HFFc6 (cell line): Measurements from ENCODE around the gene SNED1. TPM values are rescaled to one million over a fixed set of nuclear protein-coding genes. Genes with fewer than 3 reads are reported as not detected.

Experiments
- DNase-seq: peaks from one replicate; pipeline ENCODE4 v3.0.0-alpha.2; 2018
- H3K27ac Mint-ChIP-seq: 2 replicates; pipeline ENCODE4 v1.8.0; 2020; ENCODE audit warnings: mild to moderate bottlenecking, mixed read lengths
- H3K27me3 Mint-ChIP-seq: 2 replicates; pipeline ENCODE4 v1.8.0; 2021; ENCODE audit warnings: mild to moderate bottlenecking, moderate library complexity, mixed read lengths; ENCODE audit not compliant: insufficient read depth
- H3K36me3 Mint-ChIP-seq: 2 replicates; pipeline ENCODE4 v1.8.0; 2021; ENCODE audit warnings: low read depth, mixed read lengths
- H3K4me1 Mint-ChIP-seq: 2 replicates; pipeline ENCODE4 v1.8.0; 2020; ENCODE audit warnings: low read depth, mixed read lengths
- H3K4me3 Mint-ChIP-seq: 2 replicates; pipeline ENCODE4 v1.8.0; 2020; ENCODE audit warnings: mild to moderate bottlenecking, moderate library complexity, mixed read lengths
- H3K9me3 Mint-ChIP-seq: 2 replicates; pipeline ENCODE4 v1.8.0; 2020; ENCODE audit warnings: mild to moderate bottlenecking, mixed read lengths
- CTCF ChIP-seq: fragments of 200-600 bp; sonication (generic); IDR thresholded peaks from 2 replicates; pipeline ENCODE4 v1.5.0; 2021; ENCODE audit warnings: antibody characterized with exemption, mild to moderate bottlenecking
- total RNA-seq, 6 experiments: library from RNA; stranded (reverse); fragmentation: NEBNext Ultra II Directional; extraction: Animal tissue kit (Norgen Biotek cat#: 25700); gene quantifications; 2 replicates in 1 of 6; 3 replicates in 5 of 6; pipeline ENCODE4 v1.2.3, GENCODE V29; 2021

SNED1 gene
- total RNA-seq, 6 experiments from 2014 or later: 1.2 to 2.1 (median 1.6) TPM

GRCh38 chr2:240965296-240965904, 33.0 kb upstream of the SNED1 start:
- Mint-ChIP-seq H3K4me1 (no peaks in the 10 kb centered on the region), H3K27me3 (peaks cover 8% of the 10 kb centered on the region), H3K36me3 (no peaks in the 10 kb centered on the region; the same call in 1 of the 2 replicates), H3K27ac (no peak overlapping the region), H3K9me3 (no peaks in the 10 kb centered on the region), H3K4me3 (no peak overlapping the region)
- DNase-seq: no peak
- TF ChIP-seq CTCF: no peak

- Mint-ChIP-seq H3K4me1 (no peaks in the 10 kb centered on the region), H3K27ac (no peak overlapping the region), H3K36me3 (no peaks in the 10 kb centered on the region; the same call in 1 of the 2 replicates), H3K27me3 (peaks cover 12% of the 10 kb centered on the region), H3K4me3 (no peak overlapping the region), H3K9me3 (no peaks in the 10 kb centered on the region)
- no peak for TF ChIP-seq CTCF
- DNase-seq: no peak
Measured at GRCh38 chr2:240965905-240966456, 32.4 kb upstream of the SNED1 start.

- no peak overlapping the region for H3K4me3 Mint-ChIP-seq
- TF ChIP-seq CTCF: no peak
- H3K4me1 Mint-ChIP-seq: no peaks in the 10 kb centered on the region
- H3K27me3 Mint-ChIP-seq: peaks cover 13% of the 10 kb centered on the region
- H3K27ac Mint-ChIP-seq: no peak overlapping the region
- H3K9me3 Mint-ChIP-seq: no peaks in the 10 kb centered on the region
- H3K36me3 Mint-ChIP-seq: no peaks in the 10 kb centered on the region; the same call in 1 of the 2 replicates
- no peak for DNase-seq
Measured at GRCh38 chr2:240966457-240966905, 31.9 kb upstream of the SNED1 start.

- no peak overlapping the region for H3K4me3 Mint-ChIP-seq
- peaks cover 18% of the 10 kb centered on the region for H3K27me3 Mint-ChIP-seq
- no peaks in the 10 kb centered on the region for H3K4me1 Mint-ChIP-seq
- H3K36me3 Mint-ChIP-seq: no peaks in the 10 kb centered on the region; the same call in 1 of the 2 replicates
- H3K27ac Mint-ChIP-seq: no peak overlapping the region
- no peaks in the 10 kb centered on the region for H3K9me3 Mint-ChIP-seq
- DNase-seq: no peak
- TF ChIP-seq CTCF: no peak
Measured at GRCh38 chr2:240966906-240967680, 31.3 kb upstream of the SNED1 start.

- H3K9me3 Mint-ChIP-seq: no peaks in the 10 kb centered on the region
- TF ChIP-seq CTCF: no peak
- no peaks in the 10 kb centered on the region; the same call in 1 of the 2 replicates for H3K36me3 Mint-ChIP-seq
- H3K27ac Mint-ChIP-seq: no peak overlapping the region
- no peak overlapping the region for H3K4me3 Mint-ChIP-seq
- peaks cover 7% of the 10 kb centered on the region for H3K4me1 Mint-ChIP-seq
- DNase-seq: no peak
- H3K27me3 Mint-ChIP-seq: peaks cover 18% of the 10 kb centered on the region
Measured at GRCh38 chr2:240967681-240968621, 30.5 kb upstream of the SNED1 start.
